ENCODE data around the gene EPC2. TPM values are rescaled to one million over a fixed set of nuclear protein-coding genes. Genes with fewer than 3 reads are reported as not detected.

Gene EPC2
- total RNA-seq, 2 experiments from 2014 or later = 12.8 to 26.3 TPM

DNA sequence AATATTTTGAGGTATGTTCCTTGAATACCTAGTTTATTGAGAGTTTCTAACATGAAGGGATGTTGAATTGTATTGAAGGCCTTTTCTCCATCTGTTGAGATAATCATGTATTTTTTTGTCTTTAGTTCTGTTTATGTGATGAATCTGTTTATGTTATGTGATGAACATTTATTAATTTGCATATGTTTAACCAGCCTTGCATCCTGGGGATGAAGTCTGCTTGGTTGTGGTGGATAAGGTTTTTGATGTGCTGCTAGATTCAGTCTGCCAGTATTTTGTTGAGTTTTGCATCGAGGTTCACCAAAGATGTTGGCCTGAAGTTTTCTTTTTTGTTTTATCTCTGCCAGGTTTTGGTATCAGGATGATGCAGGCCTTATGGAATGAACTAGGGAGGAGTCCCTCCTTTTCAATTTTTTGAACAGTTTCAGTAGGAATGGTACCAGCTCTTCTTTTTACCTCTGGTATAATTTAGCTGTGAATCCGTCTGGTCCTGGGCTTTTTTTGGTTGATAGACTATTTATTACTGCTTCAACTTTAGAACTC, 71.9 kb downstream of the EPC2 start:
- Histone ChIP-seq H2AFZ (ENCODE audit: low read length) (no peak overlapping the region), H3K4me1 (ENCODE audit: insufficient read depth, low read length, poor library complexity, severe bottlenecking) (peaks cover 16% of the 10 kb centered on the region), H3K9me3 (ENCODE audit: low read length) (no peaks in the 10 kb centered on the region), H4K20me1 (ENCODE audit: insufficient read depth, low read length) (no peaks in the 10 kb centered on the region), H3K9me2 (ENCODE audit: insufficient read depth, low read length) (no peaks in the 10 kb centered on the region), H3K36me3 (ENCODE audit: insufficient read depth, low read length) (no peaks in the 10 kb centered on the region), H3K4me3 (ENCODE audit: low read depth, low read length, poor library complexity, severe bottlenecking) (no peak overlapping the region), H3K4me2 (ENCODE audit: low read length) (peak overlapping the region; percentile 50), H3K79me2 (ENCODE audit: insufficient read depth, low read depth, low read length) (peaks cover 37% of the 10 kb centered on the region; the same call in 1 of the 2 replicates), H3K27ac (ENCODE audit: low read depth, low read length, poor library complexity, severe bottlenecking) (no peak overlapping the region)
- DNase-seq (ENCODE audit: low spot score) = peak; percentile 7
- intact Hi-C loops (cut with micrococcal nuclease; ENCODE audit: unreplicated experiment) = no loop called here
- TF ChIP-seq, protein P1, sequence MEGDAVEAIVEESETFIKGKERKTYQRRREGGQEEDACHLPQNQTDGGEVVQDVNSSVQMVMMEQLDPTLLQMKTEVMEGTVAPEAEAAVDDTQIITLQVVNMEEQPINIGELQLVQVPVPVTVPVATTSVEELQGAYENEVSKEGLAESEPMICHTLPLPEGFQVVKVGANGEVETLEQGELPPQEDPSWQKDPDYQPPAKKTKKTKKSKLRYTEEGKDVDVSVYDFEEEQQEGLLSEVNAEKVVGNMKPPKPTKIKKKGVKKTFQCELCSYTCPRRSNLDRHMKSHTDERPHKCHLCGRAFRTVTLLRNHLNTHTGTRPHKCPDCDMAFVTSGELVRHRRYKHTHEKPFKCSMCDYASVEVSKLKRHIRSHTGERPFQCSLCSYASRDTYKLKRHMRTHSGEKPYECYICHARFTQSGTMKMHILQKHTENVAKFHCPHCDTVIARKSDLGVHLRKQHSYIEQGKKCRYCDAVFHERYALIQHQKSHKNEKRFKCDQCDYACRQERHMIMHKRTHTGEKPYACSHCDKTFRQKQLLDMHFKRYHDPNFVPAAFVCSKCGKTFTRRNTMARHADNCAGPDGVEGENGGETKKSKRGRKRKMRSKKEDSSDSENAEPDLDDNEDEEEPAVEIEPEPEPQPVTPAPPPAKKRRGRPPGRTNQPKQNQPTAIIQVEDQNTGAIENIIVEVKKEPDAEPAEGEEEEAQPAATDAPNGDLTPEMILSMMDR (conservative IDR thresholded peaks at IDR 0.05; ENCODE audit: low read length) = no peak
- TF ChIP-seq EZH2phosphoT487 (IDR thresholded peaks at IDR 0.05; ENCODE audit: borderline replicate concordance, low read depth, low read length) = no peak
- POLR2A ChIA-PET = interaction anchor here (0.6 to 1.0 kb wide), 2 partner anchors 13 to 55 kb away, joined by 3 to 4 read pairs; no protein-coding TSS in a partner anchor
- CTCF ChIA-PET (ENCODE audit: unreplicated experiment) = no interaction called here
- BruUV-seq (replicated peaks) = no TSS peak

DNA sequence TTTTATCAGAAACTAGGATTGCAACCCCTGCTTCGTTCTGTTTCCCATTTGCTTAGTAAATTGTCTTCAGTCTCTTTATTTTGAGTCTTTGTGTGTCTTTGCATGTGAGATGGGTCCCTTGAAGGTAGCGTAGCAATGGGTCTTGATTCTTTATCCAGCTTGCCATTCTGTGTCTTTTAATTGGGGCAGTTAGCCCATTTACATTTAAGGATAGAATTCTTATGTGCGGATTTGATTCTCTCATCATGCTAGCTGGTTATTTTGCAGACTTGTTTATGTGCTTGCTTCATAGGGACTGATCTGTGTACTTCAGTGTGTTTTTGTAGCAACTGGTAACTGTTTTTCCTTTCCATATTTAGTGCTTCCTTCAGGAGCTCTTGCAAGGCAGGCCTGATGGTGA, 73.5 kb downstream of the EPC2 start:
- H3K4me2 ChIP-seq (ENCODE audit: low read length) = no peak overlapping the region
- H2AFZ ChIP-seq (ENCODE audit: low read length) = no peak overlapping the region
- TF ChIP-seq, protein P1 (conservative IDR thresholded peaks at IDR 0.05; ENCODE audit: low read length) = no peak
- no peak for TF ChIP-seq EZH2phosphoT487 (IDR thresholded peaks at IDR 0.05; ENCODE audit: borderline replicate concordance, low read depth, low read length)
- intact Hi-C loops (cut with micrococcal nuclease; ENCODE audit: unreplicated experiment) = no loop called here
- peaks cover 16% of the 10 kb centered on the region for H3K4me1 ChIP-seq (ENCODE audit: insufficient read depth, low read length, poor library complexity, severe bottlenecking)
- H3K9me2 ChIP-seq (ENCODE audit: insufficient read depth, low read length) = no peaks in the 10 kb centered on the region
- no peak for DNase-seq (ENCODE audit: low spot score)
- ChIA-PET POLR2A (interaction anchor here (0.6 kb wide), 1 partner anchor 12 kb away, joined by 3 read pairs; no protein-coding TSS in a partner anchor), CTCF (ENCODE audit: unreplicated experiment) (no interaction called here)
- peaks cover 37% of the 10 kb centered on the region; the same call in 1 of the 2 replicates for H3K79me2 ChIP-seq (ENCODE audit: insufficient read depth, low read depth, low read length)
- BruUV-seq (replicated peaks) = no TSS peak
- no peaks in the 10 kb centered on the region for H3K9me3 ChIP-seq (ENCODE audit: low read length)
- no peaks in the 10 kb centered on the region for H3K36me3 ChIP-seq (ENCODE audit: insufficient read depth, low read length)
- H4K20me1 ChIP-seq (ENCODE audit: insufficient read depth, low read length) = peaks cover 1% of the 10 kb centered on the region
- no peak overlapping the region for H3K4me3 ChIP-seq (ENCODE audit: low read depth, low read length, poor library complexity, severe bottlenecking)
- no peak overlapping the region for H3K27ac ChIP-seq (ENCODE audit: low read depth, low read length, poor library complexity, severe bottlenecking)

DNA sequence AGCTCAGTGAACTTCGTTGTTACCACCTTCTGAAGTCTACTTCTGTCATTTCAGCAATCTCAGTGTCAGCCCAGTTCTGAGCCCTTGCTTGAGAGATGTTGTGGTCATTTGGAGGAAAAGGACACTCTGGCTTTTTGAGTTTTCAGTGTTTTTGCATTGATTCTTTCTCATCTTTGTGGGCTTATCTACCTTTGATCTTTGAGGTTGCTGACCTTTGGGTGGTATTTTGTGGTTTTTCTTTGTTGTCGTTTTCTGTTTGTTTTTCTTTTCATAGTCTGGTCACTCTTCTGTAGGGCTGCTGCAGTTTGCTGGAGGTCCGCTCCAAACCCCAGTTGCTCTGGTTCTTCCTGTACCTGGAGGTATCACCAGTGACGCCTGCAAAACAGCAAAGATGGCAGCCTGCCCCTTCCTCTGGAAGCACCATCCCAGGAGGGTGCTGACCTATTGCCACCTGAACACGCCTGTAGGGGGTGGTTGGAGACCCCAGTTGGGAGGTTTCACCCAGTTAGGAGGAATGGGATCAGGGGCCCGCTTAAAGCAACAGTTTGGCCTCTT, 74.7 kb downstream of the EPC2 start:
- DNase-seq (ENCODE audit: low spot score) = no peak
- Histone ChIP-seq H3K4me2 (ENCODE audit: low read length) (no peak overlapping the region), H4K20me1 (ENCODE audit: insufficient read depth, low read length) (peaks cover 8% of the 10 kb centered on the region), H2AFZ (ENCODE audit: low read length) (no peak overlapping the region), H3K4me1 (ENCODE audit: insufficient read depth, low read length, poor library complexity, severe bottlenecking) (peaks cover 16% of the 10 kb centered on the region), H3K27ac (ENCODE audit: low read depth, low read length, poor library complexity, severe bottlenecking) (no peak overlapping the region), H3K9me3 (ENCODE audit: low read length) (no peaks in the 10 kb centered on the region), H3K9me2 (ENCODE audit: insufficient read depth, low read length) (no peaks in the 10 kb centered on the region), H3K36me3 (ENCODE audit: insufficient read depth, low read length) (no peaks in the 10 kb centered on the region), H3K4me3 (ENCODE audit: low read depth, low read length, poor library complexity, severe bottlenecking) (no peak overlapping the region), H3K79me2 (ENCODE audit: insufficient read depth, low read depth, low read length) (peaks cover 47% of the 10 kb centered on the region)
- POLR2A ChIA-PET = interaction anchor here (0.6 kb wide), 1 partner anchor 15 kb away, joined by 3 read pairs; no protein-coding TSS in a partner anchor
- CTCF ChIA-PET (ENCODE audit: unreplicated experiment) = no interaction called here
- no peak for TF ChIP-seq EZH2phosphoT487 (IDR thresholded peaks at IDR 0.05; ENCODE audit: borderline replicate concordance, low read depth, low read length)
- TF ChIP-seq, protein P1 (conservative IDR thresholded peaks at IDR 0.05; ENCODE audit: low read length) = no peak
- no TSS peak for BruUV-seq (replicated peaks)
- intact Hi-C loops (cut with micrococcal nuclease; ENCODE audit: unreplicated experiment) = no loop called here
